HG02798 (cell line): ENCODE measurements around the gene CNTNAP2.

Experiments used
- ATAC-seq: cut with Tn5 transposase; IDR thresholded peaks from one replicate; pipeline ENCODE4 v1.9.1; 2021; ENCODE audit warnings: mild to moderate bottlenecking; ENCODE audit not compliant: unreplicated experiment, poor library complexity

Gene CNTNAP2

GRCh38 chr7:146728611-146729010 lies 612.0 kb downstream of the CNTNAP2 start:
- no peak for ATAC-seq

GRCh38 chr7:146731185-146731584 lies 614.6 kb downstream of the CNTNAP2 start:
- no peak for ATAC-seq

DNA sequence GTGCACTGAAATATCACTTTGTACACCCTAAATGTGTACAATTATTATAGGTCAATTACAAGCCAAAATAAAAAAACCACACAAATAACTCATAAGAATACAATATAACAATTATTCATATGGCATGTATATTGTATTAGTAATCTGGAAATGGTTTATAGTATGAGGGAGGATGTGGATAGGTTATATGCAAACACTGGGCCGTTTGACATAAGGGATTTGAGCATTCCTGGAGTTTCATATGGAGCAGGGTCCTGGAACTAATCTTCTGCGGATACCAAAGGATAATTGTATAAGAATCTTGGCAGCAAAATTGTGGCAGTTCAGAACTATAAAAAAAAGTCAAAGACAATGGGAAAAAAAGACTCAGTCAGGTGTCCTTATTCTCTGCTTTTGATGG lies 619.4 kb downstream of the CNTNAP2 start:
- no peak for ATAC-seq

- no peak for ATAC-seq
These were observed 620.0 kb downstream of the CNTNAP2 start for GRCh38 chr7:146736446-146737190.

GRCh38 chr7:146740039-146740438 lies 623.4 kb downstream of the CNTNAP2 start:
- ATAC-seq, result no peak

DNA sequence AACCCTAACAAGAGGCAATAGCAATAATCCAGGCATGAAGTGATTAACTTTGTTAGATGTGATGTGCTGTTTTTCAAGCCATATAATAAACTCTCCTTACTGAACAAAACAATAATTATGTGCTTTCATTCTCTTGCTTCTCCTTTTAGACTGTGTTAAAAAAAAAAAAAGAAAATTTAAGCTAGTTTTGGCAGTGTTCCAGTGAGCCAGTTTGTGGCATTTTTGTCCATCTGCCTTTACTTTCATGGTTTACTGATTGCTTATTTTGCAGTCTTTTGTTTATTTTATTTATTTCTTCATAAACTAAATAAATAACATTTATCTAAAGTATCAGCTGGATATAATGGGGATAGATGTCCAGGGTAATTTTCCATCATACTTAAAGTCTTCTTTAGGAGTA lies 625.3 kb downstream of the CNTNAP2 start:
- ATAC-seq, result no peak

DNA sequence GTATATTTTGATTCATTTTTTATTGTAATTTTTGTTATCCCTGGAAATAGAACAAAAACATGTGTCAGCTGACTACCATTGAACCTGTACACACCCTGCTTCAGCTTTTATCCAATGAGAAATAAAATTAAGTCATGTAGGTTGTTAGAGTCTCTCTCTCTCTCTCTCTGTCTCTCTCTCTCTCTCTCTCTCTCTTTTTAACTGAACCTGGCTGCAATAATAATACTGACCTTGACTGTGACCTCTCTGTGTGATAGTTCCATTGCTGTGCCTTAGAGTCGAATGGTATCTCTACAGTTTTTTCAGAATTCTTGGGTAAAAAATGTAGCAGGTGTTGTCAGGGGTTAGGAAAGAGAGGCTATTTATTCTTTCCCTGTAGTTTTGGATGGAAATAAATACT lies 637.8 kb downstream of the CNTNAP2 start:
- no peak for ATAC-seq

- ATAC-seq, result no peak
These were observed 639.0 kb downstream of the CNTNAP2 start for GRCh38 chr7:146755585-146755984.

DNA sequence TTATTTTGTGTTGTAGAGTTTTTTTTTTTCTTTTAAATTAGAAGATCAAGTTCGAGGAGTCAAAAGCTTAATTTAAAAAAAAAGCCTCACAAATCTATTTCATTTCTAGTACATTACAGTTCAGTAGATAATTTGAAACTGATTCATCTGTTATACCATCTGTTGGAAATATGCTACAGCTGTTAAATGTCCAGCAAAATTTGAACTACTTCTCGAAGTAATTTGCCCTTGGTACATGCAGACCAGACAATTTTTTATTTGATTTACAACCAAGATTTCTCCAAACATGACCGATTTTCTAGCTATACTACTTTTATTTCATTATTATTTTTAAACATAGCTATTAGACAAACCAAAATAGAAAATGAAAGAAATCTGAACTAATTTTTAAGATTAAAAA lies 647.9 kb downstream of the CNTNAP2 start:
- no peak for ATAC-seq

DNA sequence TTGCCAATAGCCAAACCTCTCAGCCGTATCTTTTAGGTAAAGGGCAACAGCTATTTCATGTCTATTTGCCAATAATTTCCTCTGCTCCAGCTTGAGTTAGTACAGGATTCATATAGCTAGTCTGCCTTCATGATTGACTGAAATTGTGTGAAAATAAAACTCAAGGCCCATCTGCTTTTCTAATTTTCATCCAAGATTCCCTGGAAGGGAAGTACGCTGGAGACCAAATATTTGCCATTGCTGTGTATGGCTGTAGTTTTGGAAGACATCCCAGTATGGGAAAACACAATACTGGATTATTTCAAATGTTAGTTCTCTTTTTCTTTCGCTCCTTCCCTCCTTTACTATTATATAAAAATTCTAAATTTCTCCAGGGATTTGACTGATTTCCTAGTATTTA lies 652.4 kb downstream of the CNTNAP2 start:
- ATAC-seq, result no peak

GRCh38 chr7:146772601-146773000 lies 656.0 kb downstream of the CNTNAP2 start:
- no peak for ATAC-seq

GRCh38 chr7:146773506-146773905 lies 656.9 kb downstream of the CNTNAP2 start:
- no peak for ATAC-seq

GRCh38 chr7:146781352-146782116 lies 664.9 kb downstream of the CNTNAP2 start:
- ATAC-seq, result no peak

- ATAC-seq, result no peak
These were observed 670.7 kb downstream of the CNTNAP2 start for GRCh38 chr7:146787266-146787665.

DNA sequence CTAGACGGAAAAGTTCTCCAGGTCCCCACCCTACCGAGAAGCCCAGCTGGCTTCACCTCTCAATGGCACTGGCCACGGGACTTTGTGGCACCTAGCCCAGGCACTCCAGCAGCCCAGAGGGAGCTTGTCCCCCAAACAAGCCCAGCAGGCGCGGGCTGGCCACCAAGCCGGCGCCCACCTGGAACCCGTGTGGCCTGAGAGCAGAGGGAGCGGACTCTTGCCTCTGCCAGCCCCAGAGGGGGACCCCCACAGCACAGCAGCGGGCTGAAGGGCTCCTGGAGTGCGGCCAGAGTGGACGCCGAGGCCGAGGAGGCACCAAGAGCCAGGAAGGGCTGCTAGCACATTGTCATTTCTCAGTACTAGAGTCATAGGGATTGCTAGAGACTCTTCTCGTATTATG lies 671.4 kb downstream of the CNTNAP2 start:
- ATAC-seq, result no peak

DNA sequence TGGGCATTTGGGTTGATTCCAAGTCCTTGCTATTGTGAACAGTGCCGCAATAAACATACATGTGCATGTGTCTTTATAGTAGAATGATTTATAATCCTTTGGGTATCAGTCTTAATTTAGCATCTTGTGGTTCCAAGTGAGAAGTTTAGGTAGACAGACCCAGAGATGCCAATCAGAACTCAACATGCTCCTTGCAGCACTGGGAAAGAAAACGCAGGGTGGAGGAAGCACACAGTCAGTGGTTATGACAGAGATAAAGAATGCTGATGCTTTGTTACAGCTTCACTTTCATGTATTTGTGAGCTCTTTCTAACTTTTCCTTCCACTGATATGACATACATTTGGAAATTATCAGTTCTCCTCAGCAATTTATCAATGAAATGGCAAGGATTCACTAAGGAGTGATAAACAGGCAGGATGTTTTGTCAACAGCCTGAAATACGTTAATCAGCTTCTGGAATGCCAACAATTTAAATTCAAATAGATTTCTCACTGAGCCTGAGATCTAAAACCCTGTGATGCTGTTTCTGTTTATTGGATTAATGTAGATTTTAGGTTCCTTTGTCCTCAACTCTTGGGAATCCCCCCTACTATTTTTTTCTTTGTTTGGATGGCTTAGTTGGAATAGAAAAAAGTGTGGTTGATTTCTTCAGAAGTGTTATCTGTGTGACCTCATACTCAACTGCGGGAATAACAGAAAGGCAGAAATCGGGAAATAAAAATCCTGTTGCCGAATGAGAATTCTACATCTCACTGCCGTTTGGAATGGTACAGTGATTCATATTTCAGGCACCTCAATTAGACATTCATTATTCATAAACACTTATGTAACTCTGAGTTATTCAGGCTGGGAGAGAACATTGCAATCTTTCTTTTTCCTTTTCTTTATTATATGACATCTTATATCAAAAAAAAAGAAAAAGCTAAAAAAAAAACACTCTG lies 675.0 kb downstream of the CNTNAP2 start:
- no peak for ATAC-seq

GRCh38 chr7:146804620-146805019 lies 688.0 kb downstream of the CNTNAP2 start:
- no peak for ATAC-seq

DNA sequence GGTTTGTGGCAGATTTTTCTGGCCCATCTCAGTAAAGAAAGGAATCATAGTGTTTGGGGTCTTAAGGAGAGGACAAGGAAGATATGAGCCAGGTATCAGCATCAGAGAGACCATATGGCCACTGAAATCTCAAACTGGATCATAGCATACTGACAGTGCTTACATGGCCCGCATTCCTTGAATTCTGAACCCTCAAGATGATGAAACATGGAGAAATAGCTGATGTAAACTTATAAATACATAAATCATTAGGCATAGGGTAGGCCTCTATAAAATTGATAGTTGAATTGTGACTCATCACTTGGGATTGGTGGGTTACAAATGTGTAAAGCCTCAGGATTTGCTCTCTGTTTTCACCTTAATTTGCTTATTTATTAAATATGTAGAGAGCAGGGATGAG lies 688.5 kb downstream of the CNTNAP2 start:
- ATAC-seq, result no peak

DNA sequence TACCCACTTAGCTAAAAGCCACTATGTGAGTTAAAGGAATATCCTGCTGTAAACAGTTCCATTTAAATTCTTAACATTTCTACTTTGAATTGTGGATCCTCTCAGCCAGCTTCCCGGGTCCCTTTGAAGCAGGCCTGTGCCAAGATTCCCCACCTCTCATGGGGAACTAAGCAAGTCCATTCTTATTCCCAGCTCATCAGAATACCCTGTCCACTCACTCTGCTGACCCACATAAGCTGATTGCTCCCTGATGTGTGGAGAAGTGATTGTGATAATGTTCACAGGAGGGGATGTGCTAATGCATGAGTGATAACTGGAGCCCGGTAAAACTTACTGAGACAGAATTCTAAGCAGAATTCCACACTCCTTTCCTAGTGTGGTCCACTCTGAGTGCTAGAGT lies 709.7 kb downstream of the CNTNAP2 start:
- no peak for ATAC-seq

DNA sequence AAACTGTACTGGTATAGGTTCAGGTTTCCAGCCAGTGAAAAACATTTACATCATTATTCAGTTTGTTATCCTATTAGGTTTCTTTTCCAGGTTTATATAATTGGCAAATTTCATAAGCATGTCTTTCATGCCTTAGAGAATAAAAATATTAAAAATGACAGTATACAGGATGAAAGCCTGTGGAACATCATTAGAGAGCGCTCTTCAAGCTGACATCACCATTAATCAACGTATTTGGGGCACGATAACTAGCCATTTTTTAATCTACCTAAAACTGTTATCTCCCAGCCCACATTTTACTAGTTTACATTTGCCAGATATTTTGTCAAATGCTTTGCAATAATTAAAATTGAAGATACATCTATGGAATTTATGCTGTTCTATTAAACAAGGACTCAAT lies 714.1 kb downstream of the CNTNAP2 start:
- no peak for ATAC-seq

DNA sequence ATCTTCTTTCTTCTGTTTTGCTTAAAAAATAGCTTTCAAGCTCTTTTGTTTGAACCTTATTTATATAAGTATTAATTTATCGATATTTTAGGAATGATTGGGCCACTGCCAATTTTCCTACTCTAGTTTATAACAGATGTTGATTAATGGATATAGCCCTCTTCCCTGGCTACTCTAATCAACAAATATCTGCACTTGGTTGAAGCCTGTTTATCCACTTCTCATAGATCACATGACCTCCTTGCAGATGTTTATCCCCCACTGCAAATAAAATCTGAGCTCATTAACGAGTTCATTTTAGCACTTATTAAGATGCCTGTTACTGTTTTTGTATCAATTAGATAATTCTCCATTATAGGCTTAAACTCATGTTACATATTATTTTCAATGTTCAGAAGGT lies 715.3 kb downstream of the CNTNAP2 start:
- ATAC-seq, result no peak
